ENCODE measurements around the gene SPCS2.
"Not testable (repeated sequence)": the region's sequence is repeated elsewhere in the genome, so short reads cannot be mapped to it uniquely, and the experiment has no call there.

The SPCS2 gene

GRCh38 chr11:75002516-75002915, 53.5 kb downstream of the SPCS2 start:
- DNase-seq = no peak

GRCh38 chr11:75004215-75004614, 55.1 kb downstream of the SPCS2 start:
- no peak for DNase-seq

GRCh38 chr11:75011357-75011756, 62.3 kb downstream of the SPCS2 start:
- no peak for DNase-seq

- DNase-seq = no peak
These were observed 62.8 kb downstream of the SPCS2 start for GRCh38 chr11:75011872-75012271.

GRCh38 chr11:75013051-75013450, 64.0 kb downstream of the SPCS2 start:
- DNase-seq = no peak

GRCh38 chr11:75014129-75014528, 65.1 kb downstream of the SPCS2 start:
- DNase-seq = no peak

- not testable (repeated sequence) for DNase-seq
These were observed 70.1 kb downstream of the SPCS2 start for GRCh38 chr11:75019200-75019599.

- DNase-seq = not testable (repeated sequence)
These were observed 71.3 kb downstream of the SPCS2 start for GRCh38 chr11:75020328-75020727.

- no peak for DNase-seq
These were observed 73.2 kb downstream of the SPCS2 start for GRCh38 chr11:75022296-75022695.

- peak; percentile 63 to 67 for DNase-seq
These were observed 73.8 kb downstream of the SPCS2 start for GRCh38 chr11:75022759-75023396.

- no peak for DNase-seq
These were observed 74.5 kb downstream of the SPCS2 start for GRCh38 chr11:75023446-75024067.

GRCh38 chr11:75024068-75024449, 75.0 kb downstream of the SPCS2 start:
- no peak for DNase-seq

- no peak for DNase-seq
These were observed 75.7 kb downstream of the SPCS2 start for GRCh38 chr11:75024764-75025211.

GRCh38 chr11:75025561-75025960, 76.5 kb downstream of the SPCS2 start:
- no peak for DNase-seq

- DNase-seq = no peak
These were observed 79.3 kb downstream of the SPCS2 start for GRCh38 chr11:75028321-75028720.

Data from NCI-H2081 (cell line).